GM06990 (cell line): Measurements from ENCODE around the gene PRSS12.

Experiments
- DNase-seq: peaks from one replicate; pipeline ENCODE4 v3.0.0-alpha.2; 2011; ENCODE audit not compliant: insufficient read length; ENCODE audit errors: extremely low read depth
- H3K27me3 ChIP-seq: replicated peaks from 2 replicates; pipeline ENCODE4 v1.6.0; 2011; ENCODE audit warnings: low read length; ENCODE audit not compliant: control insufficient read depth, insufficient read depth
- H3K36me3 ChIP-seq: 2 replicates; pipeline ENCODE4 v1.5.1; 2011; ENCODE audit warnings: low read length; ENCODE audit not compliant: control insufficient read depth, insufficient read depth
- H3K4me3 ChIP-seq: replicated peaks from 2 replicates; pipeline ENCODE4 v1.5.1; 2011; ENCODE audit warnings: low read depth, mild to moderate bottlenecking, control low read depth, low read length
- CTCF ChIP-seq: IDR thresholded peaks from 2 replicates; pipeline ENCODE4 v1.5.1; 2011; ENCODE audit warnings: low read length, control low read depth, mild to moderate bottlenecking, inconsistent platforms; ENCODE audit not compliant: insufficient read depth, poor library complexity, severe bottlenecking

Gene PRSS12

GRCh38 chr4:118338518-118338917 is 14.3 kb downstream of the PRSS12 start:
- DNase-seq: no peak
- TF ChIP-seq CTCF: no peak
- no peak overlapping the region for H3K4me3 ChIP-seq
- no peaks in the 10 kb centered on the region for H3K36me3 ChIP-seq
- H3K27me3 ChIP-seq: no peaks in the 10 kb centered on the region

DNA sequence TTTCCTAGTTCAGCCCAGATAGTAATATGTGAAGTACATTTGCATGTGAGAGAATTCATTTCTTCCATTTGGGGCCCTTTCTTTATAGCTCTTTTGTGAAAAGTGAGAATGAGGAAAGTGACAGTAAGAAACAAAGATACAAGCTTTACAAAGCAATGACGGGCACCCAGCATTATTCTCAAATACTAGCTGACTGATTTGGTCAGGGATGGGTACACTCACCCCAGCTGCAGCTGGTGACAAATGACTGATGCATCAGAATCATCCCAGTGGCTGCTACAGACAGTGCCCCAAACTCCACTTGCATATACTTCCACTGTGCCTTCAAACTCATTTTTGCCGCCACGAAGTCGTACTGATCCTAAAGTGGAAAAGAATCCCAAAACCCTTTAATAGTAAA is 14.8 kb downstream of the PRSS12 start:
- no peak for TF ChIP-seq CTCF
- no peak for DNase-seq
- Histone ChIP-seq H3K4me3 (no peak overlapping the region), H3K27me3 (no peaks in the 10 kb centered on the region), H3K36me3 (no peaks in the 10 kb centered on the region)

DNA sequence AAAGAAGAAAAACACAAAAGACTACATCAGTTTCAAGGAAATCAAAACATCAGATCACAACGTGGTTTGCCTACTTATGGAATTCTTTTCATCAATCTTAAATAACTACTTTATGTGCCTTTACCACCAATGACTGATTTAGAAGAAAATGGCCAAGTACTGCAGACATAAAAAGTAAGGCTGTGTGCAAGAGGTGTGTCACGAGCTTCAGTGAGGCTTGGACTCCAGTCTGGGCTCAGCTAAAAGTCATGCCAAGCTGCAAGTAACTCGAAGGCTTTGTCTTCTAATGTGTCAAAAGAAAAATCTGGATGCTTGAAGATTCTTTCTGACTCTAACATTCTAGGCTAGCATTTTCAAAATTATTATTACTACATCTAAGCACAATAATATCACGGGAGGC is 17.0 kb downstream of the PRSS12 start:
- DNase-seq: no peak
- H3K36me3 ChIP-seq: no peaks in the 10 kb centered on the region
- H3K27me3 ChIP-seq: no peaks in the 10 kb centered on the region
- no peak for TF ChIP-seq CTCF
- H3K4me3 ChIP-seq: no peak overlapping the region

GRCh38 chr4:118335324-118335723 is 17.5 kb downstream of the PRSS12 start:
- H3K36me3 ChIP-seq: no peaks in the 10 kb centered on the region
- no peak for TF ChIP-seq CTCF
- no peaks in the 10 kb centered on the region for H3K27me3 ChIP-seq
- no peak for DNase-seq
- H3K4me3 ChIP-seq: no peak overlapping the region

DNA sequence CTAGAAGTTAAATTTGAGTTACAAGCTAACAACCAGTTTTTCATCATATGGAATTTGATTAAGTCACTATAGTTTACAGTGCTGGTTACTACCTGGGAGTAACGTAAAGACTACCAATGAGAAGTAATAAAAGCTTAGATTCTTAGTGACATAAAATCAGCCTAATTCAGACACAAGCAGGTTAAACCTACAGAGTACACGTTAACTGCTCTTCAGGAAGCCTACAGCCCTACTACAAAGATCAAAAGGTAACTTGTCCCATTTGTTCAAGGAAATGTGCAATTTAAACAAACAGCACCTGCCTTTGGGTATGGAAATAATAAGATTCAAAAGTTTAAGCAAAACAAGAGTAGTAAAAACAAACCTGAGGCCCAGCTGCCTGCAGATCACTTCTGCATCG is 21.5 kb downstream of the PRSS12 start:
- H3K36me3 ChIP-seq: no peaks in the 10 kb centered on the region
- no peak for DNase-seq
- TF ChIP-seq CTCF: no peak
- H3K4me3 ChIP-seq: no peak overlapping the region
- no peaks in the 10 kb centered on the region for H3K27me3 ChIP-seq

DNA sequence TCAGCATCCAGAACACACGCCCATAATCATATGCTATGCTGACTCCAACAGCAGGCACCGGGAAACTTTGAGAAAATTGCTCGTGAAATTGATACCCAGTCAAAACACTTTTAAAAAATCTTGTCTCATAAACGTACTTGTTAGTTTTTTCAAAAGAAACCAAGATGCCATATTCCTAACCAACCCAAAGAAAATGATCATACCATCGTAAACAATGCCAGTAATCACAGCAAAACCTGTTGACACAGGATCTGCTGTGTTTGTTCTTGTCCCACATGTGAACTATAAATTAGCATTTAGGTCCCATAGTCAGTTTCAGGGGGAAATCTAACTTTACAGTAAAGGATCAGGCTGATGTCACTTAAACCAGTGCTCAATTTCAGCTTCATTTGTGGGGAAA is 23.0 kb downstream of the PRSS12 start:
- no peak for TF ChIP-seq CTCF

More for the DNA sequence above, 23.0 kb downstream of the PRSS12 start:
- DNase-seq: no peak
- H3K27me3 ChIP-seq: no peaks in the 10 kb centered on the region
- H3K4me3 ChIP-seq: no peak overlapping the region
- no peaks in the 10 kb centered on the region for H3K36me3 ChIP-seq
